GM03348 (cell line): ENCODE measurements around the gene EIF3J.
"Not testable (repeated sequence)": the region's sequence is repeated elsewhere in the genome, so short reads cannot be mapped to it uniquely, and the experiment has no call there.

Experiments
- DNase-seq: peaks from one replicate; pipeline ENCODE4 v3.0.0; 2012; ENCODE audit warnings: low spot score

The EIF3J gene

GRCh38 chr15:44542596-44542995, 5.6 kb downstream of the EIF3J start:
- no peak for DNase-seq

GRCh38 chr15:44544745-44545144, 7.8 kb downstream of the EIF3J start:
- not testable (repeated sequence) for DNase-seq

- DNase-seq: peak; percentile 50
Measured at GRCh38 chr15:44545913-44546802, 9.2 kb downstream of the EIF3J start.

- not testable (repeated sequence) for DNase-seq
Measured at GRCh38 chr15:44549152-44549551, 12.2 kb downstream of the EIF3J start.

- peak; percentile 37 for DNase-seq
Measured at GRCh38 chr15:44550256-44550655, 13.3 kb downstream of the EIF3J start.

- no peak for DNase-seq
Measured at GRCh38 chr15:44550734-44551133, 13.8 kb downstream of the EIF3J start.

GRCh38 chr15:44554934-44555723, 18.2 kb downstream of the EIF3J start:
- no peak for DNase-seq

GRCh38 chr15:44560926-44561325, 24.0 kb downstream of the EIF3J start:
- DNase-seq: not testable (repeated sequence)

GRCh38 chr15:44565387-44566154, 28.6 kb downstream of the EIF3J start:
- no peak for DNase-seq

GRCh38 chr15:44566155-44566540, 29.2 kb downstream of the EIF3J start:
- no peak for DNase-seq

GRCh38 chr15:44568338-44568737, 31.4 kb downstream of the EIF3J start:
- DNase-seq: no peak

- DNase-seq: no peak
Measured at GRCh38 chr15:44569316-44569715, 32.4 kb downstream of the EIF3J start.

GRCh38 chr15:44570361-44570760, 33.4 kb downstream of the EIF3J start:
- DNase-seq: no peak

GRCh38 chr15:44573386-44573785, 36.4 kb downstream of the EIF3J start:
- no peak for DNase-seq

- no peak for DNase-seq
Measured at GRCh38 chr15:44574734-44575133, 37.8 kb downstream of the EIF3J start.

- DNase-seq: no peak
Measured at GRCh38 chr15:44580105-44580504, 43.2 kb downstream of the EIF3J start.

- DNase-seq: peak; percentile 36
Measured at GRCh38 chr15:44584162-44584749, 47.3 kb downstream of the EIF3J start.

GRCh38 chr15:44585633-44586032, 48.7 kb downstream of the EIF3J start:
- no peak for DNase-seq

GRCh38 chr15:44588541-44588940, 51.6 kb downstream of the EIF3J start:
- no peak for DNase-seq

- DNase-seq: no peak
Measured at GRCh38 chr15:44591326-44591725, 54.4 kb downstream of the EIF3J start.

- DNase-seq: peak; percentile 33
Measured at GRCh38 chr15:44593042-44593736, 56.2 kb downstream of the EIF3J start.
